HTERT RPE-1 (cell line): ENCODE results near the gene CDH19.
"Not testable (repeated sequence)": the region's sequence is repeated elsewhere in the genome, so short reads cannot be mapped to it uniquely, and the experiment has no call there.

ENCODE experiments used
- in situ Hi-C: fragments of 300-500 bp; cut with MboI; formaldehyde crosslinking; loops from 4 replicates; pipeline ENCODE4 v1.14.3; 2020; ENCODE audit warnings: low sequenced_read_pairs

The CDH19 gene

DNA sequence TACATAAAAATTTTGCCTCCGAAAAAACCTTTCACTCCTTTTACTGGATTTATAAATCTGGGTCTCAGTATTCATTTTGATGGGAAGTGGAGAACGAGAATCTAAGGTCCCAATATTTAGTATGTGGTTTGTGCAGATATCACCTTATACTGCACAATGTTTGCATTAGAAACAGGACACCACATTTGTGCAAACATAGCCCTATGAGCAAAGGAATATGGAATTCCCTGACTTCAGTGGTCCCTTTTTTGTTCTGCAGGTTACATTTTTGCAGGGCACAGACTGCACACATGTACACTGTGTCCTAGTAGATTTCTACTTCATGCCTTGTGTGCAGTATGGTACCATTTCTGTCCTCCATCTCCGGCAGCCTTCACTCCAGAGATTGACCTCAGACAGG lies 130.0 kb downstream of the CDH19 start:
- in situ Hi-C loops = no loop called here

DNA sequence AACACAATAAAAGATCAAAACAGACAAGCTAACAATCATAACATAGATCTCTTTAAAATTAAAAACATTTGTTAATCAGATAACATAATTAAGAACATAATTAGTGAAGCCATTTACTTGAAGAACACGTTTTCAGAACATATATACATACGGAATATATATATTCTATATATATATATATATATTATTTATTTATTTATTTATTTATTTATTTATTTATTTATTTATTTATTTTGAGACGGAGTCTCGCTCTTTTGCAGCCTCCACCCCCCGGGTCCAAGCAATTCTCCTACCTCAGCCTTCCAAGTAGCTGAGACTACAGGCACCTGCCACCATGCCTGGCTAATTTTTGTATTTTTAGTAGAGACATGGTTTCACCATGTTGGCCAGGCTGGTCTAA lies 137.7 kb downstream of the CDH19 start:
- in situ Hi-C loops = not testable (repeated sequence)

DNA sequence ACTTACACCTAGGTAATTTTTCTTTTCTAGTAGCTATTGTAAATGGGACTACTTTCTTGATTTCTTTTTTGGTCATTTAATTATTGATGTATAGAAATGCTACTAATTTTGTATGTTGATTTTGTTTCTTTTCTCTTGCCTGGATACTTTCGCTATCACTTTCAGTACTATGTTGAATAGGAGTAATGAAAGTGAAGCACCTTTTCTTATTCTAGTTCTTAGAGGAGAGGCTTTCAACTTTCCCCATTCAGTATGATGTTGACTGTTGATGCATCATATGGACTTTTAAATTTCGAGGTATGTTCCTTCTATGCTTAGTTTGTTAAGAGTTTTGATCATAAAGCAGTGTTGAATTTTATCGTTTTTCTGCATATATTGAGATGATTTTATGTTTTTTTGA lies 142.5 kb downstream of the CDH19 start:
- in situ Hi-C loops = no loop called here

DNA sequence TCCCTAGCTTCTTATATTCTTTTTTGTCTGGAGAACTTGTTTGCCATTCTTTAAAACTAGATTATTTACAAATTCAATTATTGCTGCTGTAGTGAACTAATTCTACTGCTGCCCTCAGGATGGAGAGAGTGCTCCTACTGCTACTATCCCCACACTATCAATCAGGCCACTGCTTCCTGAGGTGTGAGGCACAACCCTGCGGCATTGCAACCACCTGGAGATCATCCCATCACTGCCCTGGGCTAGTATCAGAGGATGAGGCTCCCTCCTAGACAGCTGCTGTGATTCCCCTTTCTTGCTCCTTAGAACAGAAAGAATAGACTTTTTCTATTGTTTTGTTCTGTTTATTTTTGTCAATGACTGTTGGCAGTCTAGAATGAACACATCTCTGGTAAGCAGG lies 146.6 kb downstream of the CDH19 start:
- in situ Hi-C loops = no loop called here
